GM19372 (cell line): ENCODE measurements around the gene NAXD.

Experiments used
- ATAC-seq: cut with Tn5 transposase; IDR thresholded peaks from one replicate; pipeline ENCODE4 v1.9.1; 2021; ENCODE audit warnings: mild to moderate bottlenecking, low read depth, moderate library complexity; ENCODE audit not compliant: unreplicated experiment

The NAXD gene

DNA sequence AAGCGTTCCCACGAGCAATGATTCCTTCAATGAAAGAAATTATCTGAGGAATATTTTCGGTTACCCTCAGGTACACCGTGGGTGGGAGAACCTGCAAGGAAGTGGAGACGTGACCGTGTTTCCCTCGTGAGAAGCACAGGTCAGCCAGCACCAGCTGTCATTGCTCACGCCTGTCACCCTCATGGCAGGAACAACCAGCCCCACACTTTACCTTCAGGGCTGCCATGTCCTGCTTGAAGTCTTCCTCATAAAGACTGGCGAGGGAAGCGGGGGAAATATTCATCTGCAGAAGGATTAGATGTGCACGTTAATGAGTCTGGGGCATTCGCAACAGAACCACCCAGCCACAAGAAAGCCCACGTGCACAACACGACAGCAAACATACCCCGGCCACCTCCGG lies 72.4 kb downstream of the NAXD start:
- no peak for ATAC-seq

GRCh38 chr13:110689041-110689440 lies 73.7 kb downstream of the NAXD start:
- no peak for ATAC-seq
